Right lobe of liver (tissue), 4 donors: ENCODE measurements around the gene GMPS.

Source experiments
- CTCF ChIP-seq, 4 donors: fragments of 200-600 bp in 3 of 4; fragments of 450-650 bp in 1 of 4; IDR thresholded peaks; one replicate each; pipeline versions ENCODE4 v1.5.1 to v1.8.0; 2016 to 2022; ENCODE audit warnings: antibody characterized with exemption in 4 of 4, mild to moderate bottlenecking in 2 of 4
- POLR2A ChIP-seq: fragments of 450-650 bp; IDR thresholded peaks from one replicate; pipeline ENCODE4 v1.6.1; 2017; ENCODE audit warnings: antibody characterized with exemption, mild to moderate bottlenecking
- donor health status: DM: no; HTN: no; CAD: no.
- donor health status: DM: no; HTN: no; CAD: no.
- donor health status: DM: no; HTN: yes; CAD: no.

DNA sequence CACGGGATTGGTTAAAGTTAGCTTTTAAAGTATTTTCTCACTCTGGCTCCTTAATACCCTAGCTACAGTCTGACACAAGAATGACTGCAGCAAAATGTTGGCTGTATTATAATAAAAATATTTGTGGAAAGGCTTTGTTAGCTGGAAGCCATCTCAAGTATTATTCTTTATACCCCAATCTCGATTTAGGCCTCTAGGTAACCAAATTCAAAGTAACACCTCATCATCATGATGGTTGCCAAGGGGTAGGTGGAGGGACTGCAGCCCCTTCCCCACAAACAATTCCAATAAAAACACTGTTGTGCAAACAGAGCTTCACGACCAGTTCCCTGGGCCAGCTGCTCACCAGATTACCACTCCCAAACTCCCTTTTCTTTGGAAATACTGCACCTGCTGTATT is 759 bp upstream of the GMPS start:
- no peak for TF ChIP-seq CTCF (IDR thresholded peaks at IDR 0.05)
- TF ChIP-seq POLR2A, result no peak
